Heart left ventricle (tissue), 16 donors: ENCODE measurements around the gene HES5. TPM values are rescaled to one million over a fixed set of nuclear protein-coding genes. Genes with fewer than 3 reads are reported as not detected.
A peak's percentile ranks its signal among the peaks of the same experiment; 100 is the strongest.

Experiments used
- ATAC-seq, 4 donors: fragments of 200-7000 bp; cut with Tn5 transposase; one replicate each; pipeline ENCODE4 v1.9.1; 2020 to 2022; ENCODE audit warnings: moderate library complexity in 4 of 4, mild to moderate bottlenecking in 3 of 4, moderate number of reproducible peaks in 1 of 4
- DNase-seq, 5 donors: peaks; one replicate each; pipeline ENCODE4 v3.0.0-alpha.2; 2020
- H3K27ac ChIP-seq, 12 donors: fragments of 200-600 bp; sonication (generic) in 4 of 12; one replicate each; pipeline versions ENCODE4 v1.5.0 to v1.8.0; 2016 to 2022; ENCODE audit warnings: mild to moderate bottlenecking in 2 of 12
- H3K27me3 ChIP-seq, 9 donors: fragments of 200-600 bp; sonication (generic) in 2 of 9; one replicate each; pipeline versions ENCODE4 v1.5.1 to v1.8.0; 2016 to 2022; ENCODE audit warnings: mild to moderate bottlenecking in 3 of 9
- H3K36me3 ChIP-seq, 9 donors: fragments of 200-600 bp; sonication (generic) in 2 of 9; one replicate each; pipeline versions ENCODE4 v1.5.0 to v1.8.0; 2018 to 2022; ENCODE audit warnings: mild to moderate bottlenecking in 2 of 9
- H3K4me1 ChIP-seq, 12 donors: fragments of 200-600 bp; sonication (generic) in 4 of 12; one replicate each; pipeline versions ENCODE4 v1.5.0 to v1.8.0; 2016 to 2022; ENCODE audit warnings: mild to moderate bottlenecking in 3 of 12
- H3K4me3 ChIP-seq, 12 donors: fragments of 200-600 bp; sonication (generic) in 4 of 12; one replicate each; pipeline versions ENCODE4 v1.5.0 to v1.8.0; 2017 to 2022; ENCODE audit warnings: mild to moderate bottlenecking in 9 of 12, moderate library complexity in 4 of 12
- H3K9me3 ChIP-seq, 12 donors: fragments of 200-600 bp; sonication (generic) in 4 of 12; one replicate each; pipeline versions ENCODE4 v1.5.0 to v1.8.0; 2016 to 2022; ENCODE audit warnings: mild to moderate bottlenecking in 1 of 12
- POLR2A ChIP-seq, 2 donors: fragments of 450-650 bp; IDR thresholded peaks; one replicate each; pipeline ENCODE4 v1.6.1; 2017; ENCODE audit warnings: antibody characterized with exemption in 2 of 2, mild to moderate bottlenecking in 2 of 2, moderate library complexity in 2 of 2
- WGBS, 4 donors: extraction: QIAGEN DNeasy Blood & Tissue Kit in 2 of 4; methylation state at CpG; one replicate each; pipeline versions ENCODE4 v1.1.5 to v1.1.7; 2013 to 2018; 5-methylcytosine and 5-hydroxymethylcytosine counted together
- intact Hi-C, 10 donors: fragments of 100-400 bp; cut with DNase I; formaldehyde crosslinking; loops; one replicate each; pipeline versions ENCODE4 v1.11.1 to v1.14.2; 2022
- polyA plus RNA-seq, 2 donors: library from polyadenylated mRNA; stranded (reverse); fragments of 200-250 nt; gene quantifications; one replicate each; pipeline ENCODE4 v1.2.3, GENCODE V29; 2013
- total RNA-seq, 9 donors: library from RNA; depleted of rRNA in 2 of 9; stranded (reverse); fragments of >200 nt in 2 of 9; fragmentation: NEBNext Ultra II Directional in 3 of 9; extraction: Animal tissue kit (Norgen Biotek cat#: 25700) in 3 of 9; gene quantifications; one replicate each; pipeline versions ENCODE4 v1.1.0 to v1.2.4, GENCODE V29; 2016 to 2023
- TF ChIP-seq, protein P1 (sequence below), 12 donors: fragments of 200-600 bp; sonication (generic) in 4 of 12; IDR thresholded peaks; one replicate each; pipeline versions ENCODE4 v1.5.0 to v1.8.0; 2018 to 2022; ENCODE audit warnings: antibody characterized with exemption in 12 of 12, mild to moderate bottlenecking in 5 of 12
- donor health status: ischemic (EF 13 %, LVEDD 7.1; RV severe dilation, severe dysfunction).
- donor health status: healthy with polysubstance abuse.
- donor health status: DM: no; HTN: yes; CAD: no.
- donor health status: DM: no; HTN: no; CAD: no.
- donor health status: ischemic (EF 25% LVEDD 6.9; RV normal size, moderate dysfunction).
- donor health status: ischemic (EF 25% LVEDD 5.7; RV mildly dilated, moderate dysfunction).
- donor health status: healthy.
- donor health status: DM: yes; HTN: yes; CAD: no.
- donor health status: ischemic (EF 35%, LVEDD 5.7; RV mildly dilated, moderate dysfunction).
- donor health status: nonischemic (EF 11% LVEDD 7.7; RV severe dilation, severe dysfunction).
- donor health status: DM: yes; HTN: yes; CAD: no.
- donor health status: PGD.
- donor health status: ischemic (EF 29% LVEDD 5.4; RV normal size, mild dysfunction).
- donor health status: nonischemic (EF 23%, LVEDD 6.1; RV moderate dilation, normal function).

The HES5 gene
- total and polyA plus RNA-seq, 11 donors: 0.42 to 2.0 (median 1.2) TPM

GRCh38 chr1:2507744-2508155 lies 22.3 kb downstream of the HES5 start:
- WGBS, 4 donors: 87 to 91% (median 89%) methylated on average over 4 to 6 of the region's 6 CpGs
- intact Hi-C loops: no loop called here
- DNase-seq: no peak

GRCh38 chr1:2506901-2507565 lies 23.0 kb downstream of the HES5 start:
- 48 to 63% (median 50%) methylated on average over 10 to 15 of the region's 15 CpGs for WGBS, 4 donors
- Histone ChIP-seq H3K36me3 (peaks cover 0 to 47% (median 43%) of the 10 kb centered on the region in 9 donors), H3K9me3 (no peaks in the 10 kb centered on the region), H3K27ac (no peak overlapping the region), H3K4me1 (peaks cover 0 to 23% (median 5%) of the 10 kb centered on the region in 12 donors), H3K4me3 (no peak overlapping the region), H3K27me3 (peaks cover 4 to 32% (median 15%) of the 10 kb centered on the region in 9 donors)
- no peak for DNase-seq
- intact Hi-C loops: no loop called here
- no peak for TF ChIP-seq POLR2A (IDR thresholded peaks at IDR 0.05)
- TF ChIP-seq, protein P1, sequence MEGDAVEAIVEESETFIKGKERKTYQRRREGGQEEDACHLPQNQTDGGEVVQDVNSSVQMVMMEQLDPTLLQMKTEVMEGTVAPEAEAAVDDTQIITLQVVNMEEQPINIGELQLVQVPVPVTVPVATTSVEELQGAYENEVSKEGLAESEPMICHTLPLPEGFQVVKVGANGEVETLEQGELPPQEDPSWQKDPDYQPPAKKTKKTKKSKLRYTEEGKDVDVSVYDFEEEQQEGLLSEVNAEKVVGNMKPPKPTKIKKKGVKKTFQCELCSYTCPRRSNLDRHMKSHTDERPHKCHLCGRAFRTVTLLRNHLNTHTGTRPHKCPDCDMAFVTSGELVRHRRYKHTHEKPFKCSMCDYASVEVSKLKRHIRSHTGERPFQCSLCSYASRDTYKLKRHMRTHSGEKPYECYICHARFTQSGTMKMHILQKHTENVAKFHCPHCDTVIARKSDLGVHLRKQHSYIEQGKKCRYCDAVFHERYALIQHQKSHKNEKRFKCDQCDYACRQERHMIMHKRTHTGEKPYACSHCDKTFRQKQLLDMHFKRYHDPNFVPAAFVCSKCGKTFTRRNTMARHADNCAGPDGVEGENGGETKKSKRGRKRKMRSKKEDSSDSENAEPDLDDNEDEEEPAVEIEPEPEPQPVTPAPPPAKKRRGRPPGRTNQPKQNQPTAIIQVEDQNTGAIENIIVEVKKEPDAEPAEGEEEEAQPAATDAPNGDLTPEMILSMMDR (IDR thresholded peaks at IDR 0.05): no peak
- peak; percentile 6 to 31 (median 11) for ATAC-seq

More at GRCh38 chr1:2507744-2508155, 22.3 kb downstream of the HES5 start:
- Histone ChIP-seq H3K27me3 (peaks cover 4 to 25% (median 9%) of the 10 kb centered on the region in 9 donors), H3K4me1 (peaks cover 0 to 23% (median 5%) of the 10 kb centered on the region in 12 donors), H3K27ac (no peak overlapping the region), H3K4me3 (no peak overlapping the region), H3K9me3 (no peaks in the 10 kb centered on the region), H3K36me3 (peaks cover 0 to 55% (median 50%) of the 10 kb centered on the region in 9 donors)
- ATAC-seq: peak in 1 of 4 donors; percentile 4
- TF ChIP-seq, protein P1 (IDR thresholded peaks at IDR 0.05): no peak
- TF ChIP-seq POLR2A (IDR thresholded peaks at IDR 0.05): no peak

GRCh38 chr1:2506007-2506860 lies 23.8 kb downstream of the HES5 start:
- intact Hi-C loops: no loop called here
- DNase-seq: no peak
- no peak overlapping the region for H3K4me3 ChIP-seq
- peaks cover 0 to 23% (median 5%) of the 10 kb centered on the region in 12 donors for H3K4me1 ChIP-seq
- whole genome bisulfite sequencing, 4 donors: 54 to 68% (median 62%) methylated on average over 9 to 30 of the region's 30 CpGs
- peaks cover 0 to 39% (median 35%) of the 10 kb centered on the region in 9 donors for H3K36me3 ChIP-seq
- H3K9me3 ChIP-seq: no peaks in the 10 kb centered on the region
- H3K27me3 ChIP-seq: peaks cover 4 to 40% (median 15%) of the 10 kb centered on the region in 9 donors
- no peak overlapping the region for H3K27ac ChIP-seq
- TF ChIP-seq POLR2A (IDR thresholded peaks at IDR 0.05): no peak
- TF ChIP-seq, protein P1 (IDR thresholded peaks at IDR 0.05): no peak
- peak; percentile 1 to 8 (median 6) for ATAC-seq
